Prostate gland (tissue), 2 donors: ENCODE data around the gene HESX1. TPM values are rescaled to one million over a fixed set of nuclear protein-coding genes. Genes with fewer than 3 reads are reported as not detected.

Experiments
- DNase-seq: peaks from one replicate; pipeline ENCODE4 v3.0.0-alpha.2; 2019; ENCODE audit warnings: low spot score
- H3K27ac ChIP-seq, 2 donors: fragments of 200-600 bp; sonication (generic); 2 replicates each; pipeline ENCODE4 v1.5.1; 2017 to 2019
- H3K27me3 ChIP-seq: fragments of 200-600 bp; sonication (generic); replicated peaks from 2 replicates; pipeline ENCODE4 v1.5.1; 2019; ENCODE audit not compliant: insufficient read depth
- H3K36me3 ChIP-seq, 2 donors: fragments of 200-600 bp; sonication (generic); 1 replicate in 1 of 2; 2 replicates in 1 of 2; pipeline versions ENCODE4 v1.5.1 to v1.8.1; 2017 to 2019
- H3K4me1 ChIP-seq: fragments of 200-600 bp; sonication (generic); replicated peaks from 2 replicates; pipeline ENCODE4 v1.5.1; 2019
- H3K4me3 ChIP-seq, 2 donors: fragments of 200-600 bp; sonication (generic); 2 replicates each; pipeline ENCODE4 v1.5.1; 2017 to 2019
- H3K9me3 ChIP-seq: fragments of 200-600 bp; sonication (generic); 2 replicates; pipeline ENCODE4 v1.5.1; 2017
- POLR2A ChIP-seq: fragments of 450-650 bp; IDR thresholded peaks from one replicate; pipeline ENCODE4 v1.6.1; 2016; ENCODE audit warnings: antibody characterized with exemption, mild to moderate bottlenecking
- POLR2AphosphoS5 ChIP-seq: sonication (generic); formaldehyde crosslinking; IDR thresholded peaks from one replicate; pipeline ENCODE4 v1.6.1; 2017; ENCODE audit warnings: antibody characterized with exemption
- WGBS: methylation state at CpG from one replicate; pipeline ENCODE4 v1.1.5; 2018; 5-methylcytosine and 5-hydroxymethylcytosine counted together
- intact Hi-C: fragments of 100-400 bp; cut with DNase I; formaldehyde crosslinking; loops from one replicate; pipeline ENCODE4 v1.14.2; 2022
- total RNA-seq, 2 donors: library from RNA; depleted of rRNA; stranded (reverse); fragments of >200 nt; gene quantifications; one replicate each; pipeline ENCODE4 v1.1.0, GENCODE V29; 2016
- TF ChIP-seq, protein P1 (sequence below), 4 experiments: fragments of 200-600 bp in 2 of 4; fragments of 450-650 bp in 2 of 4; sonication (generic) in 2 of 4; IDR thresholded peaks; 1 replicate in 3 of 4; 2 replicates in 1 of 4; pipeline ENCODE4 v1.5.1; 2016 to 2019; ENCODE audit warnings: antibody characterized with exemption in 4 of 4, mild to moderate bottlenecking in 2 of 4, moderate library complexity in 2 of 4

The HESX1 gene
- total RNA-seq, 2 donors from 2014 or later: 0.23 to 3.6 TPM

DNA sequence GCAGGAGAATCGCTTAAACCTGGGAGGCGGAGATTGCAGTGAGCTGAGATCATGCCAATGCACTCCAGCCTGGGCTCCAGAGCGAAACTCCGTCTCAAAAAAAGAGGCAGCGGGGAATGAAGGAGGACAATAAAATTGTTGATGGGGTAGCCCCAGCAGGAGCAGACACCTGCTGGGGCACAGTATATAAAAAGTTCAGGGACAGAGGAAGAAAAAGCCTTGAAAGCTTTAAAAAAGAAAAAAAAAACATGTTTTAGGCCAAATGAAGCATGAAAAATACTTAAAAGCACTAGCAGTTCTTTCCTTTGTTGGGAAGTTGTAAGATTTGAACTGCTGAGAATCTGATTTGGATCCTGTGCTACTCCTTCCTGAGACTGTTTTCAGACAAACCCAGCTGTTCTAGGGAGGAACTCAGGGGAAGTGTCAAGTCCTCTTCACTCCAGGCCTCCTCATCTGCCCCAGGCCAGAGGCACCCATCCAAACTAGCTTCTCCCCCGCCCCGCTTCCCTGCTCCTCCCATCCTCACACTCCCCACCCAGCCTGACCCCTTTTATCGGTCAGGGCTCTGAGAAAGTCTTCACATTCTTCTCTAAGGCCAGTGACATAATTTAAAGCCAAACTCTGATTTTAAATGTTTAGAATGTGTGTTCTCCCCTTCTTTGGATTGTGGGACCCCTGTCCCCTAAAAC is 39.6 kb downstream of the HESX1 start:
- DNase-seq: no peak
- TF ChIP-seq POLR2A: no peak
- TF ChIP-seq, protein P1, sequence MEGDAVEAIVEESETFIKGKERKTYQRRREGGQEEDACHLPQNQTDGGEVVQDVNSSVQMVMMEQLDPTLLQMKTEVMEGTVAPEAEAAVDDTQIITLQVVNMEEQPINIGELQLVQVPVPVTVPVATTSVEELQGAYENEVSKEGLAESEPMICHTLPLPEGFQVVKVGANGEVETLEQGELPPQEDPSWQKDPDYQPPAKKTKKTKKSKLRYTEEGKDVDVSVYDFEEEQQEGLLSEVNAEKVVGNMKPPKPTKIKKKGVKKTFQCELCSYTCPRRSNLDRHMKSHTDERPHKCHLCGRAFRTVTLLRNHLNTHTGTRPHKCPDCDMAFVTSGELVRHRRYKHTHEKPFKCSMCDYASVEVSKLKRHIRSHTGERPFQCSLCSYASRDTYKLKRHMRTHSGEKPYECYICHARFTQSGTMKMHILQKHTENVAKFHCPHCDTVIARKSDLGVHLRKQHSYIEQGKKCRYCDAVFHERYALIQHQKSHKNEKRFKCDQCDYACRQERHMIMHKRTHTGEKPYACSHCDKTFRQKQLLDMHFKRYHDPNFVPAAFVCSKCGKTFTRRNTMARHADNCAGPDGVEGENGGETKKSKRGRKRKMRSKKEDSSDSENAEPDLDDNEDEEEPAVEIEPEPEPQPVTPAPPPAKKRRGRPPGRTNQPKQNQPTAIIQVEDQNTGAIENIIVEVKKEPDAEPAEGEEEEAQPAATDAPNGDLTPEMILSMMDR (IDR thresholded peaks at IDR 0.05): no peak
- Histone ChIP-seq H3K4me3 (no peak overlapping the region), H3K4me1 (peaks cover 10% of the 10 kb centered on the region), H3K27me3 (no peaks in the 10 kb centered on the region), H3K27ac (peak overlapping the region; percentile 23 to 54), H3K9me3 (no peaks in the 10 kb centered on the region), H3K36me3 (no peaks in the 10 kb centered on the region)
- WGBS: 59% methylated on average over 8 of the region's 8 CpGs
- intact Hi-C loops: no loop called here

DNA sequence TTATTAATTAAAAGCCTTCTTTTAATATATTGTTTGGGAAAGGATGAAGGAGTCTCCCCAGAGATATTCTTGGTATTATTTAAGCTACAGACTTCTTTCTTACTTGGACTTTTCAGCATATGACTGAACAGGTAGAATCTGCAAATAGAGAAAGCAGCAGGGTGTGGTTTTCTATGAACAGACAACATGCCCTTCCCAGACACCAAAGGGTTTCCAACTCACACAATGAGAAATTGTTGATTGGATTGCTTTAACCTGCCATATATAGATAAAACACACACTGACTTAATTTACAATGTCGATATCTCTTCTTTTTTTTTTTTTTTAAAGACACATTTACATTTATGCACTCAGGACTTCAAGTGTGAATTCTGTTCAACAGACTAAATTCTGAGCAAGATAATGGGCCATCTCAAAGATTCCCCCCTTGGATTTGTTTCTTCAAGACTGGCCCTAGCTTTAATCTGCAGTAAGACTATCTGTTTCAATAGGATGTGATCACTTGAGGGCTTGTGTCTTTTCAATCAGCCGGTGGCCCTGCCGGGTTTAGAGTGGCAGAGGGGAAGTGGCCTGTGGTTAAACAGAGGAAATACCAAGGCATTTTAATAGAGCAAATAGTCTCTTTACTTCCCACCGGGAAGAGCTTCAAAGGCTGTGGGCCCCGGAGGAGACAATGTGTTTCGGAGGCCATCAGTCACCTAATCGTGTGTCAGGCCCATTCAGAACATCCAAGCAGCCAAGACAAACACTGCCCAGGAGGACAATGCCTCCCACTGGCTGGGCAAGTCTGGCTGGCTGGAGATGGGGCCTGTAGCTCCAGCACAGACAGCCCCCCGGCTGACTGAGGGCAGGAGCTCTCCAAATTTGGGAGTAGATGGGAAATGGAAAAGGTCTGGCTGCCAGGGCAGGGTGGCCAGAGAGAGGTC is 40.7 kb downstream of the HESX1 start:
- WGBS: 16% methylated on average over 8 of the region's 8 CpGs
- no peaks in the 10 kb centered on the region for H3K9me3 ChIP-seq
- H3K27ac ChIP-seq: peak overlapping the region; percentile 43 to 54
- peaks cover 10% of the 10 kb centered on the region for H3K4me1 ChIP-seq
- DNase-seq: peak; percentile 22
- TF ChIP-seq POLR2A (no peak), POLR2AphosphoS5 (peak; percentile 31)
- TF ChIP-seq, protein P1 (IDR thresholded peaks at IDR 0.05): no peak
- H3K4me3 ChIP-seq: no peak overlapping the region
- no peaks in the 10 kb centered on the region for H3K27me3 ChIP-seq
- intact Hi-C loops: no loop called here
- H3K36me3 ChIP-seq: no peaks in the 10 kb centered on the region

DNA sequence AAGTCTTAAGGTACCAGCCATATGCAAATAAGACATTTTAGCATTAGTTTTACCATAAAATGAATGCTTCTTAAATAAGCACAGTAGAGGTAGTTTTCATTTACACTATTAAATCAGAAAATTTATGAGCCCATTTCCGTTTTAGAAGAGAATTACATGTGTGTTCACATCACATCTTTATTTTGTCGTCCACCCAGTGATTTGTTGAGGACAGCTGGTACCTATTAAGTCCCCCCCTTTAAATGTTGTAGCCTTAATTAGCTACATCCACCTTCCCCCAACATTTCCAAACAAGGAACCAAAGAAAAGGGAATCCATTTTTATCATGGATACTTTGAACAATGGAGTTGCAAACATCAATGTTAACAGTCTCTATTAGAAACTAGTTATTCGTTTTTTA is 41.5 kb downstream of the HESX1 start:
- Histone ChIP-seq H3K9me3 (no peaks in the 10 kb centered on the region), H3K27me3 (no peaks in the 10 kb centered on the region), H3K27ac (no peak overlapping the region), H3K4me3 (no peak overlapping the region), H3K36me3 (no peaks in the 10 kb centered on the region), H3K4me1 (peaks cover 10% of the 10 kb centered on the region)
- intact Hi-C loops: no loop called here
- 32% methylated on average over 3 of the region's 3 CpGs for WGBS
- no peak for DNase-seq
- TF ChIP-seq POLR2A (no peak), POLR2AphosphoS5 (no peak)
- TF ChIP-seq, protein P1 (IDR thresholded peaks at IDR 0.05): no peak

DNA sequence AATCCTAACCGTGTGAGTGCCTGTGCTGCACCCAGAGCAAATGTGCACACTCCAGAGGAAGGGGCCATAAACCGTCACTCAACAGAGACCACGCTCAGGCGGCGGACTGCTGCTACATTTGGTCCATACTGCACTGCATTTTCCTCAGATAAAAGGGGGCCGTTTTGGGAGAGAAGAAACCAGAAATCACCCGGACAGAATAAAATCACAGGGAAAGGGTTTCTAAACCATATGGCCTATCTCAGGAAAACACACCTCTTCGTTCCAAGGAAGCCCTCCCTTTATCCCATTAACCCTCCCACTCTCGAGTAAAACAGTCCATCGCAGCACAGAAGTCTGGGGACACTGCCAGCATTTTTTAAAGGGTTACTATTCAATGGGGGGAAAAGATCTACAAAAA is 42.2 kb downstream of the HESX1 start:
- Histone ChIP-seq H3K9me3 (no peaks in the 10 kb centered on the region), H3K4me1 (peaks cover 10% of the 10 kb centered on the region), H3K36me3 (no peaks in the 10 kb centered on the region), H3K27ac (no peak overlapping the region), H3K27me3 (no peaks in the 10 kb centered on the region), H3K4me3 (no peak overlapping the region)
- DNase-seq: no peak
- WGBS: 37% methylated on average over 10 of the region's 10 CpGs
- TF ChIP-seq, protein P1 (IDR thresholded peaks at IDR 0.05): no peak
- TF ChIP-seq POLR2A: no peak
- no peak for TF ChIP-seq POLR2AphosphoS5
- intact Hi-C loops: no loop called here
